MCF 10A (cell line): ENCODE results near the gene EP300. TPM values are rescaled to one million over a fixed set of nuclear protein-coding genes. Genes with fewer than 3 reads are reported as not detected.

Experiments
- BruUV-seq: library from RNA; stranded (reverse); fragments of 400-500 nt; replicated peaks from 2 replicates; lab custom pipeline; 2021; lab: Mats Ljungman, UMichigan
- CTCF ChIA-PET: fragments of 300-600 bp; sonication (Branson Sonifier 250); formaldehyde crosslinking; extraction: SDS; loops from one replicate; lab custom pipeline; 2021; ENCODE audit warnings: antibody characterized with exemption, inconsistent platforms; lab: Yijun Ruan, JAX
- POLR2A ChIA-PET: fragments of 300-600, 350-650 bp; sonication (Branson Sonifier 250); formaldehyde crosslinking; extraction: SDS; loops from one replicate; lab custom pipeline; 2020; ENCODE audit warnings: antibody characterized with exemption, inconsistent platforms; lab: Yijun Ruan, JAX
- DNase-seq: peaks from one replicate; pipeline ENCODE4 v3.0.0-alpha.2; 2018; ENCODE audit not compliant: unreplicated experiment
- H3K27ac Mint-ChIP-seq: one replicate; pipeline ENCODE4 v1.8.0; 2022; ENCODE audit warnings: mild to moderate bottlenecking, low read depth, mixed read lengths; ENCODE audit not compliant: unreplicated experiment
- H3K27me3 Mint-ChIP-seq: one replicate; pipeline ENCODE4 v1.8.0; 2022; ENCODE audit warnings: mixed read lengths; ENCODE audit not compliant: insufficient read depth, unreplicated experiment
- H3K36me3 Mint-ChIP-seq: one replicate; pipeline ENCODE4 v1.8.0; 2022; ENCODE audit warnings: mild to moderate bottlenecking, moderate library complexity, mixed read lengths; ENCODE audit not compliant: insufficient read depth, unreplicated experiment
- H3K4me1 Mint-ChIP-seq: one replicate; pipeline ENCODE4 v1.8.0; 2022; ENCODE audit warnings: mixed read lengths; ENCODE audit not compliant: insufficient read depth, unreplicated experiment
- H3K4me3 Mint-ChIP-seq: one replicate; pipeline ENCODE4 v1.8.0; 2022; ENCODE audit warnings: mild to moderate bottlenecking, moderate library complexity, mixed read lengths; ENCODE audit not compliant: unreplicated experiment
- H3K9me3 Mint-ChIP-seq: one replicate; pipeline ENCODE4 v1.8.0; 2022; ENCODE audit warnings: mixed read lengths; ENCODE audit not compliant: unreplicated experiment
- intact Hi-C: fragments of 100-400 bp; cut with micrococcal nuclease; formaldehyde crosslinking; loops from 2 replicates; pipeline ENCODE4 v1.14.1; 2022
- total RNA-seq: library from RNA; stranded (reverse); gene quantifications from 2 replicates; pipeline ENCODE4 v1.2.3, GENCODE V29; 2022
- TF ChIP-seq, protein P1 (sequence below): fragments of 200-600 bp; IDR thresholded peaks from one replicate; pipeline ENCODE4 v1.8.0; 2022; ENCODE audit warnings: antibody characterized with exemption, mild to moderate bottlenecking; ENCODE audit not compliant: unreplicated experiment

The EP300 gene
- total RNA-seq, 1 experiment from 2014 or later = 53.3 TPM

DNA sequence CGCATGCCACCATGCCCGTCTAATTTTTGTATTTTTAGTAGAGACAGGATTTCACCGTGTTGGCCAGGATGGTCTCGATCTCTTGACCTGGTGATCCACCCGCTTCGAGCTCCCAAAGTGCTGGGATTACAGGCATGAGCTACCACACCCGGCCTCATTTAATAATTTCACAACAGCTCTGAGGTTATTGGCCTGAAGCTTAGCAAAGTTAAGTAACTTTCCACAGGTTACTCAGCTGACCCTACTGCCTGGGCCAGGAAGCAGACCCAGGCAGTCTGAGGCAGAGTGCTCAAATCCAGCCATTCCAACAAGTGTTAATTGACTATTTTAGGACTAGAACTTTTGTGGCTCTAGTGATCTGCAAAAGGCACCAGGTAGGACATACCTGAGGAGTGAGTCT is 60.5 kb downstream of the EP300 start:
- ChIA-PET CTCF (interaction anchor here (0.6 to 0.7 kb wide), 2 partner anchors 12 to 23 kb away, joined by 3 to 4 read pairs; no protein-coding TSS in a partner anchor), POLR2A (no interaction called here)
- TF ChIP-seq, protein P1, sequence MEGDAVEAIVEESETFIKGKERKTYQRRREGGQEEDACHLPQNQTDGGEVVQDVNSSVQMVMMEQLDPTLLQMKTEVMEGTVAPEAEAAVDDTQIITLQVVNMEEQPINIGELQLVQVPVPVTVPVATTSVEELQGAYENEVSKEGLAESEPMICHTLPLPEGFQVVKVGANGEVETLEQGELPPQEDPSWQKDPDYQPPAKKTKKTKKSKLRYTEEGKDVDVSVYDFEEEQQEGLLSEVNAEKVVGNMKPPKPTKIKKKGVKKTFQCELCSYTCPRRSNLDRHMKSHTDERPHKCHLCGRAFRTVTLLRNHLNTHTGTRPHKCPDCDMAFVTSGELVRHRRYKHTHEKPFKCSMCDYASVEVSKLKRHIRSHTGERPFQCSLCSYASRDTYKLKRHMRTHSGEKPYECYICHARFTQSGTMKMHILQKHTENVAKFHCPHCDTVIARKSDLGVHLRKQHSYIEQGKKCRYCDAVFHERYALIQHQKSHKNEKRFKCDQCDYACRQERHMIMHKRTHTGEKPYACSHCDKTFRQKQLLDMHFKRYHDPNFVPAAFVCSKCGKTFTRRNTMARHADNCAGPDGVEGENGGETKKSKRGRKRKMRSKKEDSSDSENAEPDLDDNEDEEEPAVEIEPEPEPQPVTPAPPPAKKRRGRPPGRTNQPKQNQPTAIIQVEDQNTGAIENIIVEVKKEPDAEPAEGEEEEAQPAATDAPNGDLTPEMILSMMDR = no peak
- Mint-ChIP-seq H3K4me3 (no peak overlapping the region), H3K36me3 (peaks cover 100% of the 10 kb centered on the region), H3K9me3 (no peaks in the 10 kb centered on the region), H3K4me1 (no peaks in the 10 kb centered on the region), H3K27ac (no peak overlapping the region), H3K27me3 (no peaks in the 10 kb centered on the region)
- intact Hi-C loops = loop anchor here (10.0 kb wide), 1 partner anchor 228 kb away; no protein-coding TSS in a partner anchor
- no peak for DNase-seq
- BruUV-seq = no TSS peak

DNA sequence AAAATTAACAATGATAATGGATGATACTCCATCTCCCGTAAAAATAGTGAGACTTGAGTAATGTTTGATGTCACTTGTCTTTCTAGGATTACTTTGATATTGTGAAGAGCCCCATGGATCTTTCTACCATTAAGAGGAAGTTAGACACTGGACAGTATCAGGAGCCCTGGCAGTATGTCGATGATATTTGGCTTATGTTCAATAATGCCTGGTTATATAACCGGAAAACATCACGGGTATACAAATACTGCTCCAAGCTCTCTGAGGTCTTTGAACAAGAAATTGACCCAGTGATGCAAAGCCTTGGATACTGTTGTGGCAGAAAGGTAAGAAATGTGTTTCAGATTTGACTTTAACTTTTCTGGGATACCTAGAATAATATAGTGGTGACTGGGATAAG is 64.7 kb downstream of the EP300 start:
- Mint-ChIP-seq H3K9me3 (no peaks in the 10 kb centered on the region), H3K36me3 (peaks cover 100% of the 10 kb centered on the region), H3K27me3 (no peaks in the 10 kb centered on the region), H3K4me3 (no peak overlapping the region), H3K4me1 (no peaks in the 10 kb centered on the region), H3K27ac (no peak overlapping the region)
- intact Hi-C loops = loop anchor here (10.0 kb wide), 1 partner anchor 232 kb away; no protein-coding TSS in a partner anchor
- TF ChIP-seq, protein P1 = no peak
- ChIA-PET POLR2A (no interaction called here), CTCF (interaction anchor here (2.1 kb wide), 1 partner anchor 235 kb away, joined by 5 read pairs; no protein-coding TSS in a partner anchor)
- BruUV-seq = no TSS peak
- no peak for DNase-seq

DNA sequence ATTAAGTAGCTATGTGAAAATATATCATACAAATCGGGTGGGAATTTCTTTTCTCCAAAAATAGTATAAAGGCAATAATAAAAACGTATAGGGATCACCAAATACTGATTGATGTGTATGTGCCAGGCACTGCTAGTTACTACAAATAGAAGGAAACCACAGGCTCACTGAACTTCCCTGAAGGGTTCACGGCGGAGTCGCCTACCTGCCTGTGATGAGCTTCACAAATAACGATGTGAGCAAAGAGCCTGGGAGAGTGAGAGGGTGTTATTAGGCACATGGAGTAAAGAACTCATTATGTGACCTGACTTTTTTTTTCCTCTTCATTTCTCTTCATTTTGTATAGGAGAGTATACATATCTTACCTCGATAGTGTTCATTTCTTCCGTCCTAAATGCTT is 76.8 kb downstream of the EP300 start:
- Mint-ChIP-seq H3K4me3 (no peak overlapping the region), H3K36me3 (peaks cover 97% of the 10 kb centered on the region), H3K27me3 (no peaks in the 10 kb centered on the region), H3K27ac (no peak overlapping the region), H3K9me3 (no peaks in the 10 kb centered on the region), H3K4me1 (no peaks in the 10 kb centered on the region)
- DNase-seq = no peak
- intact Hi-C loops = no loop called here
- no TSS peak for BruUV-seq
- ChIA-PET POLR2A (no interaction called here), CTCF (interaction anchor here (0.6 kb wide), 1 partner anchor 652 kb away, joined by 3 read pairs; no protein-coding TSS in a partner anchor)
- TF ChIP-seq, protein P1 = no peak

DNA sequence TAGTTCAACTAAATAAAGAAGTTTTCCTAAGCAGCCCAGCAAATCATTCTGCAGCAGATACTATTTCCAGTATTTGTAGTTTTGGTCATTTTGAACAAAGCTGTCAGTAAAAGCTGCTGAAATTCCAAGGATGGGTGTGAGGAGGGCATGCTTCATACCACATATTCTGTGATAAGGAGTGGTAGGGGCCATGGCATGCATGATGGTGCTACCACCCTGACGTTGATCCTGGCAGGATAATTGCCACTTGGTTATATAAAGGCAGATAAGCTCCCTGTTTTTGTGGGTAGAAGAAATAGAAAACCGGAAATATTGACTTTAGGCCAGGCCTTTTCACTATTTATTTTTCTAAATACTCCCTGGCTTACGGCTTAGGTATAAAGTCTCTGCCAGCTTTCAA is 79.6 kb downstream of the EP300 start:
- POLR2A ChIA-PET = interaction anchor here (0.6 kb wide), 1 partner anchor 34 kb away, joined by 3 read pairs; no protein-coding TSS in a partner anchor
- Mint-ChIP-seq H3K4me3 (no peak overlapping the region), H3K27me3 (no peaks in the 10 kb centered on the region), H3K36me3 (peaks cover 98% of the 10 kb centered on the region), H3K9me3 (no peaks in the 10 kb centered on the region), H3K27ac (peak overlapping the region; percentile 36), H3K4me1 (no peaks in the 10 kb centered on the region)
- no TSS peak for BruUV-seq
- TF ChIP-seq, protein P1 = no peak
- DNase-seq = no peak
- CTCF ChIA-PET = no interaction called here
- intact Hi-C loops = no loop called here
